Mesenteric fat pad (tissue), 1 donor: ENCODE measurements around the gene TTC4. TPM values are rescaled to one million over a fixed set of nuclear protein-coding genes. Genes with fewer than 3 reads are reported as not detected.
"Not testable (repeated sequence)": the region's sequence is repeated elsewhere in the genome, so short reads cannot be mapped to it uniquely, and the experiment has no call there.

Experiments used
- DNase-seq: peaks from one replicate; pipeline ENCODE4 v3.0.0-alpha.2; 2020; ENCODE audit warnings: low spot score
- total RNA-seq: library from RNA; stranded (reverse); fragmentation: NEBNext Ultra II Directional; extraction: Animal tissue kit (Norgen Biotek cat#: 25700); gene quantifications from one replicate; pipeline ENCODE4 v1.2.1, GENCODE V29; 2021
- donor health status: DM: yes; HTN: yes; CAD: no.

TTC4 gene
- total RNA-seq, 1 donor from 2014 or later = 18.1 TPM

GRCh38 chr1:54745864-54746263 lies 30.2 kb downstream of the TTC4 start:
- DNase-seq = peak; percentile 71

- DNase-seq = no peak
Measured at GRCh38 chr1:54748094-54748835, 32.6 kb downstream of the TTC4 start.

GRCh38 chr1:54750596-54750995 lies 34.9 kb downstream of the TTC4 start:
- no peak for DNase-seq

GRCh38 chr1:54751426-54751825 lies 35.8 kb downstream of the TTC4 start:
- no peak for DNase-seq

- DNase-seq = no peak
Measured at GRCh38 chr1:54754045-54754444, 38.4 kb downstream of the TTC4 start.

- no peak for DNase-seq
Measured at GRCh38 chr1:54754486-54755285, 39.0 kb downstream of the TTC4 start.

GRCh38 chr1:54757833-54758232 lies 42.2 kb downstream of the TTC4 start:
- no peak for DNase-seq

GRCh38 chr1:54758678-54759348 lies 43.2 kb downstream of the TTC4 start:
- DNase-seq = no peak

GRCh38 chr1:54763816-54764132 lies 48.1 kb downstream of the TTC4 start:
- no peak for DNase-seq

GRCh38 chr1:54764133-54764921 lies 48.7 kb downstream of the TTC4 start, which contains the start of gene PARS2:
PARS2 (minus strand) TSS chr1:54764523; CDS start chr1:54759161, 5,362 bp downstream.
- peak; percentile 97 for DNase-seq

GRCh38 chr1:54764922-54765561 lies 49.4 kb downstream of the TTC4 start:
- no peak for DNase-seq

GRCh38 chr1:54766726-54767125 lies 51.1 kb downstream of the TTC4 start:
- no peak for DNase-seq

GRCh38 chr1:54767526-54767925 lies 51.9 kb downstream of the TTC4 start:
- no peak for DNase-seq

- no peak for DNase-seq
Measured at GRCh38 chr1:54768093-54768492, 52.4 kb downstream of the TTC4 start.

- no peak for DNase-seq
Measured at GRCh38 chr1:54772951-54773350, 57.3 kb downstream of the TTC4 start.

GRCh38 chr1:54774820-54775498 lies 59.3 kb downstream of the TTC4 start:
- no peak for DNase-seq

GRCh38 chr1:54775828-54776721 lies 60.4 kb downstream of the TTC4 start:
- not testable (repeated sequence) for DNase-seq

- DNase-seq = no peak
Measured at GRCh38 chr1:54777011-54777410, 61.4 kb downstream of the TTC4 start.

GRCh38 chr1:54777431-54777830 lies 61.8 kb downstream of the TTC4 start:
- DNase-seq = no peak
